ENCODE results near the gene RAP2C. TPM values are rescaled to one million over a fixed set of nuclear protein-coding genes. Genes with fewer than 3 reads are reported as not detected.

RAP2C gene
- total RNA-seq, 1 experiment from 2014 or later, result 52.7 TPM

GRCh38 chrX:132236121-132236520, 16.9 kb upstream of the RAP2C start:
- Mint-ChIP-seq H3K36me3 (ENCODE audit: insufficient read depth in 1 of 3, low read depth in 3 of 3) (no peaks in the 10 kb centered on the region), H3K9me3 (no peaks in the 10 kb centered on the region), H3K4me3 (no peak overlapping the region), H3K4me1 (peaks cover 2% of the 10 kb centered on the region in 2 experiments; a peak in 1 of 4 replicates), H3K27ac (no peak overlapping the region), H3K27me3 (ENCODE audit: low read depth) (no peaks in the 10 kb centered on the region; the same call in 1 of the 2 replicates)
- no peak overlapping the region for H3K4ac ChIP-seq (ENCODE audit: low read depth, low read length)
- no peak overlapping the region for H3K9ac ChIP-seq (ENCODE audit: extremely low read depth, insufficient read length, low read length)
- no peak overlapping the region for H3T11ph ChIP-seq (ENCODE audit: low read length)
- no peaks in the 10 kb centered on the region for H3K79me2 ChIP-seq (ENCODE audit: insufficient read depth, low read length)
- no peak overlapping the region for H2BK5ac ChIP-seq (ENCODE audit: insufficient read length, low read length)
- no peak overlapping the region for H3K4me2 ChIP-seq (ENCODE audit: insufficient read depth, insufficient read length, low read length)
- H3K4me1 ChIP-seq (ENCODE audit: insufficient read depth, low read length), result no peaks in the 10 kb centered on the region
- H3K23me2 ChIP-seq (ENCODE audit: insufficient read length, low read depth, low read length, poor library complexity, severe bottlenecking), result no peaks in the 10 kb centered on the region
- H2BK120ac ChIP-seq (ENCODE audit: low read depth, low read length, poor library complexity, severe bottlenecking), result no peak overlapping the region
- no peak overlapping the region for H2AFZ ChIP-seq (ENCODE audit: low read length)
- no peak overlapping the region for H2BK20ac ChIP-seq (ENCODE audit: low read depth, low read length, poor library complexity, severe bottlenecking)
- H4K8ac ChIP-seq (replicated peaks; ENCODE audit: insufficient read length, low read depth, low read length), result no peak overlapping the region
- H3K27me3 ChIP-seq (ENCODE audit: insufficient read depth, low read length), result no peaks in the 10 kb centered on the region
- H3K18ac ChIP-seq (ENCODE audit: insufficient read length, low read depth, low read length), result no peak overlapping the region
- no peaks in the 10 kb centered on the region for H4K20me1 ChIP-seq (ENCODE audit: control insufficient read depth, insufficient read depth, insufficient read length)
- H3K27ac ChIP-seq (ENCODE audit: insufficient read length, low read depth, low read length), result no peak overlapping the region
- H2BK12ac ChIP-seq (ENCODE audit: insufficient read length, low read depth, low read length), result no peak overlapping the region
- H2BK15ac ChIP-seq (ENCODE audit: low read depth, low read length), result no peak overlapping the region
- H3K56ac ChIP-seq (ENCODE audit: insufficient read length, low read depth, low read length), result no peak overlapping the region
- H3K14ac ChIP-seq (ENCODE audit: insufficient read depth, low read length), result no peak overlapping the region
- H3K23ac ChIP-seq (ENCODE audit: insufficient read length, low read depth, low read length), result no peak overlapping the region
- H3K9me3 ChIP-seq (ENCODE audit: control insufficient read depth, low read depth, low read length), result no peaks in the 10 kb centered on the region
- no CpG with 5 or more reads among the region's 5 CpGs for WGBS (ENCODE audit: extremely low coverage, insufficient read length, low lambda C conversion rate)
- no peak overlapping the region for H4K5ac ChIP-seq (ENCODE audit: insufficient read length, low read depth, low read length)
- no peak overlapping the region for H4K91ac ChIP-seq (ENCODE audit: insufficient read length, low read depth, low read length)
- no peak for DNase-seq
- no peak for TF ChIP-seq CTCF (conservative IDR thresholded peaks at IDR 0.05)
- no peaks in the 10 kb centered on the region for H3K79me1 ChIP-seq (ENCODE audit: insufficient read depth, low read depth, low read length, poor library complexity, severe bottlenecking)
- H2AK5ac ChIP-seq (ENCODE audit: insufficient read length, low read length), result no peak overlapping the region
